GM11168 (cell line): Measurements from ENCODE around the gene CEBPA.

Experiments
- in situ Hi-C: fragments of 300-500 bp; cut with MboI; formaldehyde crosslinking; loops from one replicate; pipeline ENCODE4 v1.12.0; 2022; ENCODE audit warnings: low sequenced_read_pairs; ENCODE audit not compliant: unreplicated experiment

Gene CEBPA

DNA sequence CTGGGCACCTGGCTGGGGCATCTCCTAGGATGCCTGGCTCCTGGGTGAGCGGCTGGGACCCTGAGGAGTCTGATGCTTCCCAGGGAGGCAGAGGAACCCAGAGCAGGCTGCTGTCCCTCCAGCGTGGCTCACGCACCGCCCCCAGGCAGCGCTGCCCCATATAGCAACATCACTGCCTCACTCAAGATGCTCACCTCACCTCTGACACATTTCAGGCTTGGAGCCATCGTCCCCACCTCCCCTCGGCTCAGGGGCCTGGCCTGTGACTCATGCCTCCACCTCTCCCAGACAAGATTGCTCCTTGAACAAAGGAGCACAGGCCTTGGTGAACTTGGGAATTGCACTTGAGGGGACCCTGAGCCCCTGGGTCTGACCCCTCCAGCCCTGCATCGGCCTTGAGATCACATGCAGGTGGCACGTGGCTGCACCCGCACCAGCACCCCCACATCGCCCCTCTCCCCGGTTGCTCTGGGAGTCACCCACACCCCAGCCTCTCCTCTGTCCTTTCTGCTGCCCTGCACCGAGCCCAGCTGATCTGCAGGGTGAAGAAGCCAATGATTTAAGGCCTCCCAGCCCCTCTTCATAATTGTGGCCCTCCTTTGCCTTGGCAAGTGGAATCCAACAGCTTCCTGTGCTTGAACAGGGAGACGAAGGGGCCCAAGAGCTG lies 11.2 kb downstream of the CEBPA start:
- in situ Hi-C loops, result no loop called here

DNA sequence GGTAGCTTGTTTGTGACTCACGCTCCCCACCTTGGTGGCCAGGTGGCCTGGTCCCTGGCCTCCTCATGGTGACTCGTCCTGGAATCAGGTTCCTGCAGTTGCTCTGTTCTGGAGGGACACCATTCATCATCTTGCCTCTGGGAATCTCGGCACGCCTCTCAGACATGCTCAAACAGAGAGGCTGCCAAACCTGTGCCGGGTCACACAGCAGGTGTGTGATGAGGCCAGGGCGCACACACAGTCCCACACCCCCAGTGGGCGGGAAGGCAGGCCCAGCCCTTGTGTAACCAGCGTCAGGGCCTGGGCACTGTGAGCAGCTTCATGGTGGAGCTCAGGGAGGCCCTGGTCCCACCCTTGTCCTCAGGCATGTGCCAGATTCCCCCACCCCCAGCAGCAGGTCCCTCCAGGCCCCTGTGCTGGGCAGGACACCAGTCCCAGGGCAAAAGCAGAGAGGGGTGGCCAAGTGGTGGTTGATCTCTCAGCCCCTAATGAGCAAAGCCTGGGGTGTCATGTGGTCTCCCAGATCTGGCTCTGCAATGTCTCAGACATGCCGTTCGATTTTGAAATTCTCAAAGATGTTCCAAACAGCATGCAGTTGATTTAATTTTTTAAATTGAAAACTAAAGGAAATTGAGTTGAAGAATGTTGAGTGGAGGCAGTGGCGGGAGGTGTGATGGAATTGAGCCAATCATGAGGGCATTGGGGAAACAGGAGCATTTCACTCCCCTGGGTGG lies 12.1 kb downstream of the CEBPA start:
- in situ Hi-C loops, result no loop called here

DNA sequence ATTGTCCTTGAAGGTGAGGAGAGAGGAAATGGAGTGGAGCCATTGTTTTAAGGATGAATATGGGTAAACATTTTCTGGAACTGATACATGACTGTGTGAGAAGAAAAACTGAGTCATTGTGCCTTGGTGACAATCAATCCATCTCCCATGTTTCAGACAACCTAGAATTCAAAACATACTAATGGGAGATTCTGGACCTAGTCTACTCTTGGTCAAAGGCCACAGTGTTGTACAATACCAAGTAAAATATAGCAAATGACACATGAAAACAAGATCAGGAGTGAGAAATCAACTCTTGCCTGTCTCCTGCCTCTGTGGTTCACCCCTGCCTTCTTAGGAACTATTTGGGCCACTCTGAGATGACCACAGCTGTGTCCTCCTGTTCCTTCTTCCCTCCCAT lies 13.1 kb downstream of the CEBPA start:
- in situ Hi-C loops, result no loop called here

DNA sequence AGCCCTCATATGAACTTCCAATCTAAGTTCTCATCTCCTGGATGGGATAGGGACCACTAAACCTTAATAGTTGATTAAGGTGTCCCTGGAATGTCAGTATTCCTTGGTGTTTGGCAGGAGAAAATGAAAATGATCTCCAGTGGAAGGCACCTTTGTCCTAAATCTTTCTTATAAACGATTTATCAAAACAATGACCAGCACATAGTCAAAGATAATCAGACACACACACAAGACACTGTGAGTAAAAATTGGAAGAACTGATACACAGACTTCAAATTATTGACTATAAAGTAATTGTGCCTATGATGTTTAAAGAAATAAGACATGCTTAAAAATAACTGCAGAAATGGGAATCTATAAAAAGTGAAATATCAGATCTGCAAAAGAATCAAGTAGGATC lies 13.7 kb downstream of the CEBPA start:
- in situ Hi-C loops, result no loop called here

DNA sequence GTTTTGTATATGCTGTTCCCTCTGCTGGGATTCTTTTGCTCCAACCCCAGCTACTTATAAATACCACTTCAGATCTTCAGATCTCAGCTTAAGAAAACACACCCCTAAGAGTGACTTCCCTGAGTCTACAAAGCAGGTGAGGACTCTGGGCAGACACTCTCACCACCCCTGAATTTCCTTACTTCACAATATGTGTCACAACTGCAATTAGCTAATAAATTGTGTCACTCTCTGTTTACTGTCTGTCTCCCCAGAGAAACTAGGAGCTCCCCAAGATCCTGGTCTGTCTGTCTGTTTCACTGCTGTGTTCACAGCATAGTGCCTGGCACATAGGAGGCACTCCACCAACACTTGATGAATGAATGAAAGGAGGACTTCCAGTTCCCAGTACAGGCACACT lies 14.4 kb downstream of the CEBPA start:
- in situ Hi-C loops, result no loop called here

DNA sequence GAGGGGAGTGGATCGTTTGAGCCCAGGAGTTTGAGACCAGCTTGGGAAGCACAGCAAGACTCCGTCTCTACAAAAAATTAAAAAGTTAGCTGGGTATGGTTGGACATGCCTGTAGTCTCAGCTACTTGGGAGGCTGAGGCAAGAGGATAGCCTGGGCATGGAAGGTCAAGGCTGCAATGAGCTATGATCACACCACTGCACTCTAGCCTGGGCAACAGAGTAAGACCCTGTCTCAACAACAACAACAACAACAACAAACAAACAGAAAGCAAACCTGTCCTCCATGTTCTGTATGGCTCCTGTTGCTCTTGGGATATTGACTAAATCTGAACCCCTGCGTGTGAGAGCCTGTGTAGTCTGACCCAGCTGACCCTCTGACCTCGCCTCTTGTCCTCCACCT lies 14.9 kb downstream of the CEBPA start:
- in situ Hi-C loops, result no loop called here

DNA sequence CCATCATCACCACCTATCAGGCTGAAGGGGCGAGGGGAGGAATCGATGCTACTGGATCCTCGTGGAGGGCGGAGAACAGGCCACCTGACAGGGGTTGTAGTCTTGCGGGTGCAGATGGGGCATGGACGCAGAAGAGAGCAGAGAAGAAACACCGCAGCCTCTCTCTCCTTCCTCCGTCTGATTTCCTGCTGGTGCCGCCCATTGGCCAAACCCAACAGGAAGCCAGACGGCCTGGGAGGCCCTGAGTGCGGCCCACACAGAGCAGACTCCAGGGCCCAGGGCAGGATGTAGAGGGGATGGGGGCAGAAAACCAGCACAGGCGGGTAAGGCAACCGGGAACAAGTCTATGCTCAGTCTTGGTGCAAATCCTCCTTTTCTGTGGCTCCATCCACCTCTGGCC lies 15.4 kb downstream of the CEBPA start:
- in situ Hi-C loops, result no loop called here

DNA sequence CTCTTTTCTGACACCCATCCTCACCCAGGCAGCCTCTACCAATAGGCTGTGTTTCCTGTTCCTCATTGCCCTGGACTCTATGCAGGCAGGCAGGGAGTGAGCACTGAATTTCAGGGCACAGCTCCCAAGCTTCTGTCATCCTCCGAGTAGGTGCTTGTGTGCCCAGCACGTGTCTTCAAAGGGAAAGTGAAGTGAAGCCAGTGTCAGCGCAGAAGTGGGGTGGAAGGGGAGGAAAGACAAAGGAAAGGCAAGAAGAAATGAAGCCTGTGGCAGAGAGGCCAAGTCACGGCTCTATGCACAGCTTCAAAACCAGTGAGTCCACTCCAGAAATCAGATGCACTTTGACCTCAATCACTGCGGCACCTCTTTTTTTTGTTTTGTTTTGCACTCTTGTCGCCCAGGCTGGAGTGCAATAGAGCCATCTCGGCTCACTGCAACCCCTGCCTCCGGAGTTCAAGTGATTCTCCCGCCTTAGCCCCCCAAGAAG lies 16.9 kb downstream of the CEBPA start:
- in situ Hi-C loops, result no loop called here

DNA sequence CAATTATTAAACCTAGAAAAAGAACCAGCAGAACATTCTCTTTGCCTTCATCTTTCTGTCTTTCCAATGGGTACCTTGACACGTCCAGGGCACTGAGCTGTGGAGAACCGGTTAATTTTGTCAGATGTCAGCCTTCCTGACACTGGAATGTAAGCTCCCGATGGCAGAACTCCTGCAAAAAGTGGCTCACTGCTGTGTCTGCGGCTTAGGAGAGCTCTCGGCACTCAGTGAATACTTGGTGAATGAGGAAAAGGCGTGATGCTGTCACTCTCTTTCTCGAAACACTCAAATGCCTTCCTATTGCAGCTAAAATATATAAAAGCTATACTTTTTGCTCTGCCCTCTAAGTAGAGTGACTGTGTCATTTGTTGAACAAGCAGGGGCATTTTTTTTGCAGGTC lies 17.6 kb downstream of the CEBPA start:
- in situ Hi-C loops, result no loop called here

DNA sequence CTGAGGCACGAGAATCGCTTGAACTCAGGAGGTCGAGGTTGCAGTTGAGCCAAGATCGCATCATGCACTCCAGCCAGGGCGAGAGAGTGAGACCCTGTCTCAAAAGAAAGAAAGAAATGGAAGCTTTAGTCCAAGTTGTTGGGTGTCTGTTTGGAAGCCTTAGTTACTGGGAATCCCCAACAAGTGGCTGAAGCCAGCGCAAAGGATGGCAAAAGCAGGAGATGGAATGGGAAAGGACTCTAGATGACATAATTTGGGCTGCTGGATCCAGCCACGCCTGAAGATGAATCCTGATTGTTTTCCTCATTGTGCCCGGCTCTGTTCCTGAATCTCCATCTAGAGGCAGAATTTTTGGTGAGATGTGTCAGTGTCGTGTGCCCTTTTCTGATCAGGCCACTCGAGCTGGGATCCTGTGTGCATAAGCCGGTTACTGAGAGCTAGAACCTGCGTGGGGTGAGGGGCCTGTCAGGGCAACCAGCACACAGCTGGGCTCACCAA lies 18.1 kb downstream of the CEBPA start:
- in situ Hi-C loops, result no loop called here

DNA sequence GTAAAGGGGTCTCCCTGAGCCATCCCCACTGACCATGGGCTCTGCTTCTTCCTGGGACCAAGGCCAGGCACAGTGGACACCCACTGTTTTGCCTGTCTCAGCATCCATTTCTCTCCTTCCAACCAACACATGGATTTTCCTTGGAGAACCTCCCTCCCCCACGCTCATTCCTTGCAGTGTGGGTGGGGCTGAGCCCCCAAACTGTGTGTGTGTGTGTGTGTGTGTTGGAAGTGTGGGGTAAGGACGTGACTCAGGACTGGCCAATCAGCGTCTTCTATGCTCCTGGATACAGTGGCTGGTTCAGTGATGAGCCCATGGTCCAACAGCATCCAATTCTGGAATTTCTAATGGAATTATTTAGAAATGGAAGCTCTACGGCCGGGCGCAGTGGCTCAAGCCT lies 18.7 kb downstream of the CEBPA start:
- in situ Hi-C loops, result no loop called here

DNA sequence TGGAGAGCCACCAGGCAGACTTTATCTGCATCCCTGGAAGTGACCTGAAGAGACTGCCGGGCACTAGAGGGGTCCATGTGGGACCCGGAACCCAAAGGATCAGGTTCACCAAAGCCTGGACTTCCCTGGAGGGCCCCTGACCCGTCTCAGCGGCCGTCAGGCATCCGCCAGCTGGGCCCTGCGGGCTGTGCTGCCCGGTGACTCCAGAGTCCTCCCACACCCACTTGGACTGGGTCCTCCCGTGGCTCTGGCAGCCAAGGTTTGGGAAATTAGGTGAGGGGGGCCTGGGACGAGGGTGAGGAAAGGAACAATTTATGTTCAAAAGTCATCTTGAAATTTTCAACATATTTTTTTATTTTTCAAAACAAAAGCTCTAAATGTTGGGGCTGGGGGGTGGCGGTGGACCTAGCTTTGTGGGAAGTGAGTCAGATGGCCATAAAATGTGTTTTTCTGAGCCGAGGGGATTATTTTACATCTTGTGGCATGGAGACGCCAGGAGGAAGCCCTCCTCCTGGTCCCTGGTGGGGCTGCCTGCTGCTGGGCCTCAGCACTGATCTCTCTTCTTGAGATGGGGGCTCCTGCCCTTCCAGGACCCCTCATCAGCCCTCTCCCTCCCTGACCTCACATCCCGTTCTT lies 20.2 kb downstream of the CEBPA start:
- in situ Hi-C loops, result no loop called here

DNA sequence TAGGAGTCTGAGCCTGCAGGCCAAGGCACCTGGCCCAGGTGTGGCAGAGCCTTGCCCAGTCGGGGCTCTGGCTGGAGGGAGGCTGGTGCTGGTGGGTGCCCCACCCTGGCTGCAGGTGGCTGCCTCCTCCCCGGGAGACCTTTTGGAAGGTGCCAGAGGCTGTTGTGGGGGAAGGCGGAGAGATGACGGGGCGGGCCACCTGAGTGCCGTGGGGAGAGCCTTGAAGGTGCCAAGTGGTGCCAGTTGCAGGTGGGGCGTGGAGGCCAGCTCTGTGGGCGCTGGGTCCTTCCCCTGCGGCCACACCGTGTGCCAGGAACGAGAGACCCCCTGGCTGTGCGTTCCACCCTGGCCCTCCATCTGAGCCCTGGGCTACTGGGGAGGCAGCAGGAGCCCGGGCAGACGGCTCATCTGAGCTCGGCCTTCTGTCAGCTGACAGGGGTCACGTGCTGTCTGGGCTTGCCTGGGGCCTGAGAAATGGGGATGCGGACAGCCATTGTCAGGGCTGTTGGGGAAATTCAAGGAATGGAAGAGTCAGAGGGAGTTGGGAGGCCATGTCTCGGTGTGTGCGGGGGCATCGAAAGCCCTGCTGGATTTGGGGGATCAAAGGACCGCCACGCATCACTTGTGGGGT lies 20.9 kb downstream of the CEBPA start:
- in situ Hi-C loops, result no loop called here

DNA sequence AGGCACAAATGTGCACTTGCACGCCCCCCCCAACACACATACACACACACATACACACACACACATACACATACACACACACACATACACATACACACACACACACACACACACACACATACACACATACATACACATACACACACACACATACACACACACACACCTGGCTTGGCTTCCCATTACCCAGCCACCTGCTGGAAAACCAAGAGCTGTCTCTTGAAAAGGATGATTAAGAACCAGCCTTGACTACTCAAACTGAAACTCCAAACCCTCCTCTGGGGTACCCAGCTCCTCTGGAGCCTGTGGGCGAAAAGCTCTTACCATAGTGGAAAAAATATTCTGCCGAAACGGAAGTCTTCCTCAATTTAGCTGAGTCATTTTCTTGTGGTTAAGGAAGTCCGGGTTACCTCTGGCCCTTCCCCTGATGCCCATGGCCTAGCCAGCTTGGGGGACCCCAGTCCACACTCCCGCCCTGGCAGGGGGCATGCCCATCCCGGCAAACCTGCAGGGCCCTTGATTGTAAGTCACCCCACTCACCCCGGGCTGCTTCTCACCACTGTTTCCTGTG lies 21.9 kb downstream of the CEBPA start:
- in situ Hi-C loops, result no loop called here

DNA sequence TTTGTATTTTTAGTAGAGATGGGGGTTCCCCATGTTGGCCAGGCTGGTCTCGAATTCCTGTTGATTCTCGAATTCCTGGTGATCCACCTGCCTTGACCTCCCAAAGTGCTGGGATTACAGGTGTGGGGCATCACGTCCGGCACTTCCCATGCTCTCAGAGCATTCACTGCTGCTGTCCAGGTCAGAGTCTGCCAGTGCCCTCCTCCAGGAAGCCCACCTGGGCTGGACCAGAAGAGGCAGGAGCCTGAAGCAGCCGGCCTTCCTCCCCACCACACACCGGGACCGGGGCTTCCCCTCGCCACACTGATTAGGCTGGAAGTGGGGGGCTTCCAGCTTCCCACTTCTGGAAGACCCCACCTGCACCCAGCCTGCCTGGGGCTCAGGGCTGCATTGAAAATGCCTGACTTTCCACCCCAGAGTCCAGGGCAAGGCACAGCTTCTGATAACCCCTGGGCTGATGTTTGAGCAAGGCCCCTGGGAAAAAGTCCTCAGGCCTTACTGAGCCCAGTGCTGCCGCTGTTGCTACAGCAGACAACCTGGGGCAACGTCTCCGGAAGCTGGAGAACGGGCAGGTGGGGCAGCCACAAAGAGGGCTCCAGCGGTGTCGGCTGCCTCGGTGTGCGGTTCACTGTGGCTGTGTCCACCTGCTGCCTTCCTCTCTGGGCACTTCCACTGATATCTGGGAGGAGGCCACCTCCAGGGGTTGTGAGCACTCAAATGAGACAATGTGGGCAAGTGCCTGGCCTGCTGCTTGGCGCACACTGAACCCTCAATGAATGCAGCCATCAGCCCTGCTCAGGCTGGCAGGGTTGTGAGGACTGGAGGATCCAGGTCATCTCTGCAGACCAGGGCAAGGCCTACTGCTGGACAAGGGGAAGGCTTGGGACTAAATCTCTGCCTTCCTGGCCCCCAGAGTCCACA lies 22.6 kb downstream of the CEBPA start:
- in situ Hi-C loops, result no loop called here

DNA sequence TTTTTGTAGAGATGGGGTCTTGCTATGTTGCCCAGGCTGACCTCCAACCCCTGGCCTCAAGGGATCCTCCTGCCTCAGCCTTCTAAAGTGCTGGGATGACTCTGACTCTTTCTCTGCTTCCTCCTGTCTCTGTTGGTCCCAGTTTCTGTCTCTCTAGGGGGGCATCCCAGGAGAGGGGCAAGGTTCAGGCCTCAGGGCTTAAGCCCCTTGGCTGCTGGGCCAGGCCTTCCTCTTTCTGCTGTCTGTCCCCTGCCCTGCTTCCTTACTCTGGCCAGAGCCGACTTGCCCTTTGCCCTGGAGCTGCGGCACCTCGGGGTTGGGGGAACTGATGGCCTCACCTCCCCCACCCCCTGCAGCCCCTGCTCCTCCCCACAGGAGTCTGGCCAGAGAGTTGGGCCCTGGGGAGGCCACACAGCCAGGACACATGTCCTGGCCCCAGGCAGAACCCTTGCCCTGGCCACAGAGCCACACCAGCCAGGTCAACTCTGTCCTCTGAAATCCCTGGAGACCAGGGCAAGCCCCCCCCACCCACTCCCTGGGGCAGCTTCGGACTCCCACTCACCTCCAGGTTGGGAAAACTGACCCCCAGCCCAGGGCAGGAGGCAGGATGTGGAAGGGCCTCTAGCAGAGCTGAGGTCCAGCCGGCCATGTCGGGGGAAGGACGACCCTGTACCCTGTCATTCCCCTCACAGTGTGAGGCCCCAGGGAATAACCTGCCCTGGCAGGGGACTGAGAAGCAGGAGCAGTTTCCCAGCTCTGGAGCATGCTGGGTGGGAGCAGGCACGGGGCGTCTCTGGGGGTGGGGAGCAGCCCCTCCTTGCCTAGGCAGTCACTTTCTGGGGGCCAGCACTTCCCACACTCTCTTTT lies 23.7 kb downstream of the CEBPA start:
- in situ Hi-C loops, result no loop called here

DNA sequence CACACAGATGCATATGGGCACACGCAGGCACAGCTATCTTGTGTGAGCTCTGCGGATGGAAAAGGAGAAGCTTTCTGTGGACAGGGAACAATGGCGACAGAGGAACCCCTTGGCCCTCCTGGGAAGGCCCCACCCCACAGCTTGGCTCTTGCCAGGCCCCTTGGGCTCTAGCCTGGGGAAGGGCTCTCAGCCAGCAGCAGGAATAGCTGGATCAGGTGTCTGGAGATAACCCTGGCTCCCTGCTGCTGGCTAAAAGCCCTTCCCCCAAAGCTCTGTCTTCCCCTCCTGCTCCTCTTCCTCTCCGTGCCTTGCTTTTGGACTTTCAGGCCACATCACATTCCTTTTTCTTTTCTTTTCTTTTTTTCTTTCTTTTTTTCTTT lies 24.3 kb downstream of the CEBPA start:
- in situ Hi-C loops, result no loop called here

DNA sequence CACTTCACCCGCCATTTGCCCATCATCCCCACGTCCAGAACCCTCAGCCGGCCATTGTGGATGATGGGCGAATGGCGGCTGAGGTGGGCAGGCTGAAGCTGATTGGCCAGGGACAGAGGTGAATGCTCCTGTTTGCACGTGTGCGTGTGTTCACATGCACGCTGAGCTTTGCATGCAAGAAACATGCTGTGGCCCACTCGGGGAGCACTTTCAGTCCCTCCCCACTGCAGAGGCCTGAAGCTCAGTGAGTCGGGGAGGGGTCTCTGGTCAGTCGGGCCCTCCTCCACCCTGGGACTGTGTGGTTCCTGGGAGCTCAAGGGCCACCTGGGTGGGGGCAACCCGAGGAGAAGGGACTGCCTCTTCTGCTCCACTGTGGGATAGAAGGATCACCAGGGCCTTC lies 24.9 kb downstream of the CEBPA start:
- in situ Hi-C loops, result no loop called here
